Measurements from ENCODE around the gene NAIF1.
"Not testable (repeated sequence)": the region's sequence is repeated elsewhere in the genome, so short reads cannot be mapped to it uniquely, and the experiment has no call there.

Gene NAIF1

GRCh38 chr9:128033609-128034008, 33.5 kb downstream of the NAIF1 start:
- no peak for DNase-seq

GRCh38 chr9:128027705-128028104, 39.4 kb downstream of the NAIF1 start:
- no peak for DNase-seq

- no peak for DNase-seq
These were observed 40.2 kb downstream of the NAIF1 start for GRCh38 chr9:128026773-128027541.

- no peak for DNase-seq
These were observed 40.8 kb downstream of the NAIF1 start for GRCh38 chr9:128026255-128026772.

GRCh38 chr9:128025736-128026135, 41.4 kb downstream of the NAIF1 start:
- no peak for DNase-seq

- DNase-seq, result no peak
These were observed 42.3 kb downstream of the NAIF1 start for GRCh38 chr9:128024761-128025308.

- DNase-seq, result not testable (repeated sequence)
These were observed 43.4 kb downstream of the NAIF1 start for GRCh38 chr9:128023671-128024070.

GRCh38 chr9:128022886-128023285, 44.2 kb downstream of the NAIF1 start:
- no peak for DNase-seq

GRCh38 chr9:128021098-128021497, 46.0 kb downstream of the NAIF1 start:
- DNase-seq, result no peak

- no peak for DNase-seq
These were observed 46.4 kb downstream of the NAIF1 start for GRCh38 chr9:128020692-128021091.

- DNase-seq, result no peak
These were observed 51.4 kb downstream of the NAIF1 start for GRCh38 chr9:128015696-128016095.

Measured in hypothalamus (tissue), 51 donors.